Right renal cortex interstitium (tissue), 3 donors: ENCODE data around the gene HMGN4. TPM values are rescaled to one million over a fixed set of nuclear protein-coding genes. Genes with fewer than 3 reads are reported as not detected.
"Not testable (repeated sequence)": the region's sequence is repeated elsewhere in the genome, so short reads cannot be mapped to it uniquely, and the experiment has no call there.

Experiments
- DNase-seq, 3 donors: peaks; one replicate each; pipeline ENCODE4 v3.0.0-alpha.2; 2013; ENCODE audit warnings: low read depth in 3 of 3, low spot score in 2 of 3
- polyA plus RNA-seq, 3 donors: library from polyadenylated mRNA; unstranded; fragments of 120-200 nt; gene quantifications; one replicate each; pipeline ENCODE4 v1.2.1, GENCODE V29; 2013; ENCODE audit not compliant: insufficient read length in 3 of 3

HMGN4 gene
- polyA plus RNA-seq = 100 to 1,000 TPM in 1 of 3 donors, 10 to 100 TPM in 2; 87.0 to 100 (median 98.5) TPM

GRCh38 chr6:26537846-26538571 lies at the start of gene HMGN4:
TSS of gene HMGN4 (plus strand) at chr6:26538366. CDS start at chr6:26545207, 6,841 bp downstream.
- peak; percentile 88 to 98 (median 92) for DNase-seq

DNA sequence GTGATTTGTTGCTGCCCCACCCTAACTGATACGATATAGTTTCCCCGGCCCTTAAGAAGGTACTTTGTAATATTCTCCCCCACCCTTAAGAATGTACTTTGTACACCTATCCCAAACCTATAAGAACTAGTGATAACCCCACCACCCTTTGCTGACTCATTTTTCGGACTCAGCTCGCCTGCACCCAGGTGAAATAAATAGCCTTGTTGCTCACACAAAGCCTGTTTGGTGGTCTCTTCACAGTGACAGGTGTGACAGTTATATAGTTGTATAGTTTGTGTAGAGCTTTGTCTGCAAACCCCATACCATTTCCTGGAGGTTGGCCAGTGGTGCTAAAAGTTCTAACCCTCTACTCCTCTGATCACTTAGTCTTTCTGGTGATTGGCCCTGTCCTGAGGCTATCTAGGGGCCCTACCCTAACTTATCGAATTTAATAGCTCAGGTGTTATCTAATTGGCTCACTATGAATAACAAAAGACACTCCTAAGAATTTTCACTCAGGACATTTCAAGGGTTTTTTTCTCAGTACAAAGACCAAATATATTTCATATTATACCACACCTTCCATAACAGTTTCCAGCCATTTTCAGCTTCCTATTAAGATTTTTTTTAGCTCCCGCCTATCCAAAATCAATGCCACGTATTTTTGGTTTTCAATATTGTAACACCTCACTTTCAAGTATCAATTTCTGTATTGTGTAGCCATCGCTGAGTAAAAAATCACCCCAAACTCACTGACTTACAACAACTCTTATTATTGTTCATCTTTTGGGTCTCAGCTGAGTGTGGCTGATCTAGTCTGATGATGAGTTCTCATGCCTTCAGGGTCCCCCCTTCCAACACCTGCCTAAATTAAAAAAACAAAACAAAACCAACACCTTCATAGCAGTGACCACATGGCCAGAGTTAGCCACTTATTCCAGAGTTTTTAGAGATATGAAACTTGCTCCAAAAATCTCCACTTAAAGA lies 47.9 kb upstream of the HMGN4 start:
- no peak for DNase-seq

- DNase-seq = no peak
Observed at GRCh38 chr6:26491604-26492003, 46.6 kb upstream of the HMGN4 start.

- DNase-seq = no peak
Observed at GRCh38 chr6:26493258-26493657, 44.9 kb upstream of the HMGN4 start.

- no peak for DNase-seq
Observed at GRCh38 chr6:26494117-26494516, 44.0 kb upstream of the HMGN4 start.

DNA sequence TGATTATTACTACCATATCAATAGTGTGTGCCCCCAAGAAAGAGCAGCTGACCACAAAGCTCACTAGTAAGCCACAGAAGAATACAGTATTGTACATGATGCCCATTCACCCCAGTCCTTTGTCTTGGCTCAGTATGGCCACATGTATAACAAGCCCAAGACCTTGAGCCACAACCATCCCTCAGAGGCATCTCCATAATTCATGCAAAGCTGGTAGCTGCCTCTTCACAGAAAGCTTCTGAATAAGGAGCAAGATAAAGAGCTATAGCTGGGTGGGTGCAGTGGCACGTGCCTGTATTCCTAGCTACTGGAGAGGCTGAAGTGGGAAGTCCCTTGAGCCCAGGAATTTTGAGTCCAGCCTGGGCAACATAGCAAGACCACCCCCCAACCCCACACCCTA lies 42.9 kb upstream of the HMGN4 start:
- no peak for DNase-seq

GRCh38 chr6:26497610-26498009 lies 40.6 kb upstream of the HMGN4 start:
- no peak for DNase-seq

DNA sequence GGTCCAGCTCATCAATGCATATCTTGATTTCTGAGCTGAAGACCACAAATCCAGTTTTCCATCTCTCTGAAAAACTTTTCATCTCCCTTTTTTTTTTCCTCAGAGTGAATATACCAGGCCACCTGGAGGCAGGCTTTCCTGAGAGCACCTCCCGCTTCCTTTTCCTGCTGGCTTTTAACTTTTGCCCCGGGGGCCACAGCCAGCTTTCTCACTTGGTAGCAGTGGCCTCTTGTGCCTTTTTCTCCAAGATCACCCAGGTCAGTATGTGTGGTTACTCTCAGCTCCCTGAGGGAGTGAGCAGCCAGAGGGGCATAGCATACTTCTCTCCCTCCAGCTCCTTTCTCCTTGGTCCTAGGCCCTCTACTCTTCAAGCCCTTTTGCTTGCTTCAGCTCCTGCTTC lies 38.1 kb upstream of the HMGN4 start, which contains the start of gene BTN1A1:
BTN1A1 (plus strand) TSS at position 202 of the 400 bp plus-strand sequence. CDS start 984 bp downstream, outside the sequence.
- no peak for DNase-seq

DNA sequence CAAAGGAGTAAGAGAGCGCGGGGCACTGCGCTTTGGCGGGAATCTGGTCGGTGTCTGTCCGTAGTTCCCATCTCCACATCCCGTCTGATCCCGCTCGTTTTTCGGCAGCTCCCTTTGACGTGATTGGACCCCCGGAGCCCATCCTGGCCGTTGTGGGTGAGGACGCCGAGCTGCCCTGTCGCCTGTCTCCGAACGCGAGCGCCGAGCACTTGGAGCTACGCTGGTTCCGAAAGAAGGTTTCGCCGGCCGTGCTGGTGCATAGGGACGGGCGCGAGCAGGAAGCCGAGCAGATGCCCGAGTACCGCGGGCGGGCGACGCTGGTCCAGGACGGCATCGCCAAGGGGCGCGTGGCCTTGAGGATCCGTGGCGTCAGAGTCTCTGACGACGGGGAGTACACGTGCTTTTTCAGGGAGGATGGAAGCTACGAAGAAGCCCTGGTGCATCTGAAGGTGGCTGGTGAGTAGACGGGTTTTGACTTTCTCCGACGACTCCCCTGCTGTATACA lies 36.6 kb upstream of the HMGN4 start:
- DNase-seq = no peak

DNA sequence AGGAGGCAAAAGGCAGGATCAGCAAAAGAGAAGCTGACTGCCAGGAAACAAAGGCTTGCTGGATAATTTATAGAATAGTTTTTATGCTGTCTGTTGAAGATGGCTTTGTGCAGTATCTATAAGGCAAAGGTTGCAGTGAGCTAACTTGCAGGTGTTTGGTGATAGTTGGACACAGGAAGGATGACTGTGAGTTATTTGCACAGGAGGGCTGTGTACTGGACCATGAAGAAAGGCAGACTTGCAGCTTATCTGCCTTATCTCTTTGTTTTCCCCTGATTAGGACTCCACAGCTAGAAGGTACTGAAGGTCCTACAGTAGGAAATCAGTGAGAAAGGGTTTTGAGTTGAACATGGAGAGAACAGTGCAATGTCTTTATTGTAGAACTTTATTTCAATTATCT lies 36.0 kb upstream of the HMGN4 start:
- DNase-seq = no peak

DNA sequence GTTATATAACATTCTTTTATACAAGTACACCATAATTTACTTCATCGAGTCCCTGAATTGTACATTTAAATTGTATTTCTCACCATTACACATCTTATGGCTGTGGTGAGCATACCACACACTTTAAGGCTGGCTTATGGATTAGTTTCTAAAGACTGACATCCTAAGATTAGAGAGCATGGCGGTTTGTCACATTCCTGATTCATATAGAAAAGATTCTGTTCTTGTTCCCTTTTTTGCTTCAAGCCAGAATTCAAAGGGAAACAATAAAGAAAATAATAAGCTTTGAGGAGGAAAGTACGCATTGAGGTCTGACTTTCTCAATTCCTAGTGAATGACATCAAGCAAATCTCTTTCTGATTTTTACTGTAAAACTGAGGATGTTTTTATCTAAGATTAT lies 35.5 kb upstream of the HMGN4 start:
- DNase-seq = no peak

DNA sequence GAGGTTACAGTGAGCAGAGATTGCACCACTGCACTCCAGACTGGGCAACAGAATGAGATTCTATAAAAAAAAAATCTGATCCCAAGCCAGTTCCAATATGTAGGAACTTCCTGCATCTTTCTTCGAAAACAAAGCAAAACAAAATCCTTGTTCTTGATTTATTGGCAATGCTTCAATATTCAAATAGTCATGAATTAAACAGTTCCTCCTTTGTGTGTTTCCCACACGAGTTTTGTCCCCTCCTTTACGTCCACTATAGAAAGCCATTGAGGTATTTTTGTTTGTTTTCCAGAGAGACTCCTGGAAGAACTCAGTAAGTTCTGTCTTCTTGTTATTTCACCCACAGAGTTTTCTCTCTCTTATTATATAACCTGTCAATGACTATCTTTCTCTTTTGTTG lies 30.5 kb upstream of the HMGN4 start:
- no peak for DNase-seq

DNA sequence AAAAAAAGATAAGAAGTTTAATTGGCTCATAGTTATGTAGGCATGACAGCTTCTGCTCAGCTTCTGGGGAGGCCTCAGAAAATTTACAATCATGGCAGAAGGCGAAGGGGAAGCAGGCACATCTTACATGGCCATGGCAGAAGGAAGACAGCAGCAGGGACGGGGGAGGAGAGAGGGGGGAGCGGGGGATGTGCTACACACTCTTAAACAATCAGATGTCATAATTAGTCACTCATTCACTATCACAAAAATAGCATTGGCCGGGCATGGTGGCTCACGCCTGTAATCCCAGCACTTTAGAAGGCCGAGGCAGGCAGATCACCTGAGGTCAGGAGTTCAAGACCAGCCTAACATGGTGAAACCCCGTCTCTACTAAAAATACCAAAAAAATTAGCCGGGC lies 27.1 kb upstream of the HMGN4 start:
- DNase-seq = not testable (repeated sequence)

DNA sequence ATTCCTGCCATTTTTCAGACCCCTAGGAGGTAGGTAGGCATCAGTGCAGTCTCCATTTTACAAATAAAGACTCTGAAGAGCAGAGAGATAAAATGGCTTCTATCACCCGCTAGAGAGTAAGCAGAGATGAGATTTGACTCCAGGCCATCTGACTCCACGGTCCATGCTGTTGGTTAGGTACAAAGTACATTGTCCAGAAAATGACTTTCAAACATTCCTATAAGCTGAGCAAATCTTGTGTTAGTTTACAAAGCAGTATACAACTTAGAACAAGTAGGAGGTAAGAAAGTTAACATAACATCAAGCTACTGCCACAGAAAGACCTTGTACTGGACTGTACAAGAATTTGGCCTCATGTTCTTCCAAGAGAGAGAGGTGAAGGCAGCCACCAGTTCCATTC lies 23.2 kb upstream of the HMGN4 start:
- DNase-seq = no peak

GRCh38 chr6:26516481-26517427 lies 21.4 kb upstream of the HMGN4 start:
- DNase-seq = no peak

- no peak for DNase-seq
Observed at GRCh38 chr6:26519359-26519758, 18.8 kb upstream of the HMGN4 start.

DNA sequence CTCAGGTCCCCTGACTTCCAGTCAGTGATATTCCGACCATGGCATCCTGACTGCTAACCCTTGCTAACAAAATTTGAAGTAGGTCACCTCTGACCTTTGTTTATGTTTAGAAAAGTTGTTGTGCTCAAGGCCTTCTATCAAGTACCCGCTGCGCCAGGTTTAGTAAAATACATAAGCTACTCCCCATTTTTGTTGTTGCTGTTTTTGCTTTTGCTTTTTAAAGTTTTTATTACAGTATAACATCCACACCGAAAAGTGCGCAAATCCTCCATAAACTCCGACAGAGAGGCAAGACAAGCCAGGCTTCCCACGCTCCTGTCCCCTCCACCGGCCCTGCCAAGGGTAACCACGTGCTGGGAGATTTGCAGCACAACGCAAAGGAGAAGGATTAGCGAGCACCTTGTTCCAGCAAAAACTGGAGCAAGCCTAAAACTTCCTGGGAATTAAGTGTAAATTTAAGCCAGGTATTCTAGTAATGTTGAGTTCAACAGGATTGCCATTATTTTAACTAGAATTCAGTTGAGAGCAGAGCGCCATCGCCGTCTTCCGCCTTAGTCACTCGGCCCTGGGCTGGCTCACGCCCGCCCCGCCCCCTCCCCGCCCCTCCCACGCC lies 17.8 kb upstream of the HMGN4 start:
- peak in 2 of 3 donors; percentile 60 to 81 for DNase-seq

DNA sequence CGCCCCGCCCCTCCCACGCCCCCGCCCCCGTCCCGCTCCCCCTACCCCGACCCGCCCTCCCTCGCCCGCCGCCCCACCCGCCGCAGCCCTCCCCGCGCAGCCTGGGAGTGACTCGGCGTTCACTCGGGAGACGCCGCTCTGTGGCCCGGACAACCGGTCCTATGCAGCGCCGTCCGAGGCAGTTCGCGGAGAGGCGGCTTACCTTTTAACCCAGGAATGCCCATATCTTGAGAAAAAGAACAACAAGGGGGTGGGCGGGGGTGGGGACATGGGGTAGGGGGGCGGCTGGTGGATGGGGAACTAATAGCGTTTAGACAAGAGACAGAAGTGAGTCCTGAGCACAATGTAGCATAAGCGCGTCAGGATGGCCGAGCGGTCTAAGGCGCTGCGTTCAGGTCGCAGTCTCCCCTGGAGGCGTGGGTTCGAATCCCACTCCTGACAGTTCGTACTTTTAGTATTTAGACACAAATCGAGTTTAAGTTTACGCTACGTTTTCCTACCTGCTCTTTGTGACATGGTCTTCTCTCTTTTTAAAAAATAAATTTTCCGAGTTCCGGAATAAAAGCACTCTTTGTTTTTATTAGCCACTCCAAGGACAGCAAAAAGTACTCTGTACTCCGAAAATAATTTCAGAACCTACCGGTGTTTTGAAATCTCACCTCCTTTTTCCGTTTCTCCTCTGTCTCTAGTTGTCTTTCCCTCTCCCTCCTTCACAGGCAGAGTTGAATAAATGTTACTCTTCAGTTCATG lies 17.1 kb upstream of the HMGN4 start:
- peak; percentile 81 to 85 (median 83) for DNase-seq
